HepG2 (cell line): ENCODE data around the gene CNTD1. TPM values are rescaled to one million over a fixed set of nuclear protein-coding genes. Genes with fewer than 3 reads are reported as not detected.

ENCODE experiments used
- ARID5B ChIP-seq: IDR thresholded peaks from 2 replicates; pipeline ENCODE4 v1.4.0; 2020; ENCODE audit warnings: mild to moderate bottlenecking, missing genetic modification reagents
- CENPBD1 ChIP-seq: sonication (generic); formaldehyde crosslinking; IDR thresholded peaks from 2 replicates; pipeline ENCODE4 v1.8.0; 2022; ENCODE audit warnings: missing genetic modification reagents, low read depth, mild to moderate bottlenecking, borderline replicate concordance
- DR1 ChIP-seq: sonication (generic); formaldehyde crosslinking; IDR thresholded peaks from 2 replicates; pipeline ENCODE4 v1.8.0; 2021; ENCODE audit warnings: mild to moderate bottlenecking, missing genetic modification reagents, inconsistent platforms
- GATAD1 ChIP-seq: IDR thresholded peaks from 2 replicates; pipeline ENCODE4 v1.6.1; 2016; ENCODE audit warnings: missing genetic modification reagents, missing compliant biosample characterization
- NR2F2 ChIP-seq: IDR thresholded peaks from 2 replicates; pipeline ENCODE4 v1.6.1; 2012; ENCODE audit warnings: low read depth, inconsistent platforms, borderline replicate concordance
- RFXANK ChIP-seq: IDR thresholded peaks from 2 replicates; pipeline ENCODE4 v1.6.1; 2016
- SNAPC2 ChIP-seq: sonication (generic); formaldehyde crosslinking; IDR thresholded peaks from 2 replicates; pipeline ENCODE4 v1.8.1; 2022; ENCODE audit warnings: mild to moderate bottlenecking, missing genetic modification reagents
- ZFP36L1 ChIP-seq: sonication (generic); formaldehyde crosslinking; IDR thresholded peaks from 2 replicates; pipeline ENCODE4 v1.8.0; 2022; ENCODE audit warnings: mild to moderate bottlenecking, missing genetic modification reagents, moderate library complexity
- ZNF142 ChIP-seq: sonication (generic); formaldehyde crosslinking; IDR thresholded peaks from 2 replicates; pipeline ENCODE4 v1.4.0; 2020; ENCODE audit warnings: missing genetic modification reagents
- polyA plus RNA-seq, 8 experiments: library from polyadenylated mRNA; depleted of rRNA in 3 of 8; stranded (reverse) in 7 of 8; unstranded in 1 of 8; fragments of >200 nt; fragmentation: Illumina TruSeq in 4 of 8; extraction: Trizol in 4 of 8; gene quantifications; 2 replicates each; pipeline versions ENCODE4 v1.2.1 to v1.2.3, GENCODE V29; 2011 to 2016; ENCODE audit warnings: low read depth in 4 of 8, missing spikeins in 1 of 8, mixed read lengths in 1 of 8; ENCODE audit not compliant: insufficient read depth in 1 of 8
- total RNA-seq, 5 experiments: library from RNA; depleted of rRNA; stranded (reverse); fragments of >200 nt; fragmentation: Illumina TruSeq; extraction: Trizol; gene quantifications; 2 replicates each; pipeline ENCODE4 v1.2.3, GENCODE V29; 2016; ENCODE audit warnings: low read depth in 1 of 5

The CNTD1 gene
- total and polyA plus RNA-seq, 2 of the 13 experiments (the other 11 are each of a cell fraction or from before 2014, with no cell fraction given): 0.11 to 0.15 TPM

- TF ChIP-seq ARID5B (0 out of 2 replicates have a peak, but pooled peaks have one; percentile 11), RFXANK (CRISPR knock-in tag) (0 out of 2 replicates have a peak, but pooled peaks have one; percentile 39), SNAPC2 (no peak), NR2F2 (0 out of 2 replicates have a peak, but pooled peaks have one; percentile 30), GATAD1 (CRISPR knock-in tag) (no peak), ZNF142 (peak; percentile 68; the same call in 1 of the 2 replicates), CENPBD1 (0 out of 2 replicates have a peak, but pooled peaks have one; percentile 17), DR1 (CRISPR knock-in tag) (0 out of 2 replicates have a peak, but pooled peaks have one; percentile 49), ZFP36L1 (CRISPR knock-in tag) (peak; percentile 81; the same call in 1 of the 2 replicates)
- TF ChIP-seq, all 625 proteins: peak for 96
These were observed 1.3 kb upstream of the CNTD1 start (continued) for GRCh38 chr17:42797067-42798007.
